Spleen (tissue), 13 donors: ENCODE data around the gene GEMIN2. TPM values are rescaled to one million over a fixed set of nuclear protein-coding genes. Genes with fewer than 3 reads are reported as not detected.
"Not testable (repeated sequence)": the region's sequence is repeated elsewhere in the genome, so short reads cannot be mapped to it uniquely, and the experiment has no call there.

Experiments used
- DNase-seq: peaks from one replicate; pipeline ENCODE4 v3.0.0-alpha.2; 2020
- H3K27ac ChIP-seq, 8 donors: fragments of 200-600 bp; sonication (generic) in 7 of 8; 1 replicate in 4 of 8; 2 replicates in 4 of 8; pipeline versions ENCODE4 v1.5.0 to v1.8.0; 2016 to 2021; ENCODE audit warnings: inconsistent platforms in 4 of 8, mild to moderate bottlenecking in 4 of 8, moderate library complexity in 1 of 8
- H3K27me3 ChIP-seq, 7 donors: fragments of 200-600 bp; sonication (generic) in 6 of 7; replicated peaks in 1 of 7; 1 replicate in 4 of 7; 2 replicates in 3 of 7; pipeline versions ENCODE4 v1.5.0 to v1.8.0; 2016 to 2021; ENCODE audit warnings: inconsistent platforms in 3 of 7, mild to moderate bottlenecking in 1 of 7
- H3K36me3 ChIP-seq, 6 donors: fragments of 200-600 bp; sonication (generic) in 5 of 6; 1 replicate in 4 of 6; 2 replicates in 2 of 6; pipeline versions ENCODE4 v1.5.0 to v1.8.0; 2016 to 2021; ENCODE audit warnings: inconsistent platforms in 2 of 6
- H3K4me1 ChIP-seq, 6 donors: fragments of 200-600 bp; sonication (generic) in 5 of 6; 1 replicate in 3 of 6; 2 replicates in 3 of 6; pipeline versions ENCODE4 v1.5.0 to v1.8.0; 2016 to 2021; ENCODE audit warnings: inconsistent platforms in 3 of 6
- H3K4me3 ChIP-seq, 8 donors: fragments of 200-600 bp; sonication (generic) in 7 of 8; 1 replicate in 4 of 8; 2 replicates in 4 of 8; pipeline versions ENCODE4 v1.5.0 to v1.8.0; 2016 to 2021; ENCODE audit warnings: inconsistent platforms in 4 of 8, mild to moderate bottlenecking in 4 of 8, moderate library complexity in 2 of 8
- H3K9me3 ChIP-seq, 8 donors: fragments of 200-600 bp; sonication (generic) in 7 of 8; 1 replicate in 4 of 8; 2 replicates in 4 of 8; pipeline versions ENCODE4 v1.5.0 to v1.8.0; 2016 to 2021; ENCODE audit warnings: inconsistent platforms in 4 of 8
- POLR2A ChIP-seq, 3 donors: fragments of 450-650 bp; IDR thresholded peaks; one replicate each; pipeline ENCODE4 v1.5.1; 2017; ENCODE audit warnings: antibody characterized with exemption in 3 of 3, mild to moderate bottlenecking in 1 of 3
- POLR2AphosphoS5 ChIP-seq, 3 donors: sonication (generic); formaldehyde crosslinking; IDR thresholded peaks; one replicate each; pipeline ENCODE4 v1.5.1; 2017; ENCODE audit warnings: antibody characterized with exemption in 3 of 3
- WGBS, 5 donors: extraction: QIAGEN DNeasy Blood & Tissue Kit in 3 of 5; methylation state at CpG; one replicate each; pipeline versions ENCODE4 v1.1.5 to v1.1.7; 2013 to 2018; 5-methylcytosine and 5-hydroxymethylcytosine counted together
- intact Hi-C: fragments of 100-400 bp; cut with DNase I; formaldehyde crosslinking; loops from one replicate; pipeline ENCODE4 v1.15.0; 2023; ENCODE audit warnings: low total_unique reads
- long read RNA-seq, 2 donors: transcript quantifications; one replicate each; lab custom pipeline, GENCODE V29; 2026
- polyA plus RNA-seq, 3 donors: library from polyadenylated mRNA; stranded (reverse); fragments of 200-250 nt; gene quantifications; one replicate each; pipeline ENCODE4 v1.2.1, GENCODE V29; 2013
- total RNA-seq, 7 donors: library from RNA; depleted of rRNA in 3 of 7; stranded (reverse); fragments of >200 nt in 3 of 7; fragmentation: NEBNext Ultra II Directional in 4 of 7; extraction: Animal tissue kit (Norgen Biotek cat#: 25700) in 4 of 7; gene quantifications; one replicate each; pipeline versions ENCODE4 v1.1.0 to v1.2.1, GENCODE V29; 2016 to 2021
- TF ChIP-seq, protein P1 (sequence below), 11 experiments: fragments of 200-600 bp in 7 of 11; fragments of 450-650 bp in 4 of 11; sonication (generic) in 4 of 11; IDR thresholded peaks in 8 of 11; conservative IDR thresholded peaks in 3 of 11; 1 replicate in 7 of 11; 2 replicates in 4 of 11; pipeline versions ENCODE4 v1.4.0 to v1.8.0; 2016 to 2021; ENCODE audit warnings: antibody characterized with exemption in 11 of 11, inconsistent platforms in 4 of 11, mild to moderate bottlenecking in 1 of 11
- donor health status: healthy with polysubstance abuse.
- donor health status: DM: no; HTN: no; CAD: no; lungs with moderate emphysema.
- donor health status: DM: no; HTN: no; CAD: no.
- donor health status: Bipolar disorder and iron deficiency.
- donor health status: healthy.
- donor health status: DM: no; HTN: no; CAD: no.
- donor health status: DM: yes; HTN: yes; CAD: no.

GEMIN2 gene, protein sequence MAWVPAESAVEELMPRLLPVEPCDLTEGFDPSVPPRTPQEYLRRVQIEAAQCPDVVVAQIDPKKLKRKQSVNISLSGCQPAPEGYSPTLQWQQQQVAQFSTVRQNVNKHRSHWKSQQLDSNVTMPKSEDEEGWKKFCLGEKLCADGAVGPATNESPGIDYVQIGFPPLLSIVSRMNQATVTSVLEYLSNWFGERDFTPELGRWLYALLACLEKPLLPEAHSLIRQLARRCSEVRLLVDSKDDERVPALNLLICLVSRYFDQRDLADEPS
- total RNA-seq (10 to 100 TPM in 6 of 7 donors, 1 to 10 TPM in 1; 8.4 to 20.8 (median 14.0) TPM), polyA plus RNA-seq (10 to 100 TPM; 10.8 to 14.4 (median 12.5) TPM)
- long read RNA-seq, donor 1, partial matches to known transcripts = 0 of 5 reads
- long read RNA-seq, donor 1, other reads (novel, unspliced or antisense) = 0 of 5 reads
- long read RNA-seq, donor 2, partial matches to known transcripts = 0 of 6 reads
- long read RNA-seq, donor 2, other reads (novel, unspliced or antisense) = 0 of 6 reads

DNA sequence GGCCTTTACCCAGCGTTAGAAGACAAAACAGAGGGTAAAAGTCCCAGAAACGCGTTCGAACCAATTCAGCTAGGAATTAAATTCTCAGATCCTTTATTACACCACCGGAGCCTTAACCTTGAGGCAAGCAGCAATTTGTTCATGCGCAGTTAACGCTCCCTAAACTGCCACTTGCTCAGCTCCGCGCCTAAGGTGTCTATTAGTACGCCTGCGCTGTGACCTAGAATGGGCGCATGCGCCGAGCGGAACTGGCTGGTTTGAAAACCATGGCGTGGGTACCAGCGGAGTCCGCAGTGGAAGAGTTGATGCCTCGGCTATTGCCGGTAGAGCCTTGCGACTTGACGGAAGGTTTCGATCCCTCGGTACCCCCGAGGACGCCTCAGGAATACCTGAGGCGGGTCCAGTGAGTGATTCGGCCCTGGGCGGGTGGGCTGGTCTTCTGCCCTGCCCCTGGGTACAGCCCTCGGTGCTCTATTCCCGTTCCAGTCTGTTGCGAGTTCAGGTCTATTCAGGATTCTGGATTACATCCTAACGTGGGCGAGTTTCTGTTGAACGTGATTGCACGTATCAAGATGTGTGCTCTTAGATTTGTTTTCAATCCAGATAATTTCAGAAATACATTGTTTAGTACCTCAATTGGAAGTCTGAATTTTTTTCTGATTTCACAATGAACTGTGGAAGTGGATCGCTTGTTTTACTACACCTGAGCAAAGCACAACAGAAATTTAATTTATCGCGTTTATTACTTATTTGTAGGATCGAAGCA, at the start of gene GEMIN2:
Gene GEMIN2, plus strand, starts transcription at position 251 of the 766 bp plus-strand sequence. Its CDS starts 16 bp downstream, at position 267.
- DNase-seq = peak; percentile 97
- no peak for TF ChIP-seq POLR2A (IDR thresholded peaks at IDR 0.05)
- TF ChIP-seq, protein P1, sequence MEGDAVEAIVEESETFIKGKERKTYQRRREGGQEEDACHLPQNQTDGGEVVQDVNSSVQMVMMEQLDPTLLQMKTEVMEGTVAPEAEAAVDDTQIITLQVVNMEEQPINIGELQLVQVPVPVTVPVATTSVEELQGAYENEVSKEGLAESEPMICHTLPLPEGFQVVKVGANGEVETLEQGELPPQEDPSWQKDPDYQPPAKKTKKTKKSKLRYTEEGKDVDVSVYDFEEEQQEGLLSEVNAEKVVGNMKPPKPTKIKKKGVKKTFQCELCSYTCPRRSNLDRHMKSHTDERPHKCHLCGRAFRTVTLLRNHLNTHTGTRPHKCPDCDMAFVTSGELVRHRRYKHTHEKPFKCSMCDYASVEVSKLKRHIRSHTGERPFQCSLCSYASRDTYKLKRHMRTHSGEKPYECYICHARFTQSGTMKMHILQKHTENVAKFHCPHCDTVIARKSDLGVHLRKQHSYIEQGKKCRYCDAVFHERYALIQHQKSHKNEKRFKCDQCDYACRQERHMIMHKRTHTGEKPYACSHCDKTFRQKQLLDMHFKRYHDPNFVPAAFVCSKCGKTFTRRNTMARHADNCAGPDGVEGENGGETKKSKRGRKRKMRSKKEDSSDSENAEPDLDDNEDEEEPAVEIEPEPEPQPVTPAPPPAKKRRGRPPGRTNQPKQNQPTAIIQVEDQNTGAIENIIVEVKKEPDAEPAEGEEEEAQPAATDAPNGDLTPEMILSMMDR (IDR thresholded peaks at IDR 0.05 in 8 of 11, conservative IDR thresholded peaks at IDR 0.05 in 3 of 11) = no peak
- peak; percentile 83 to 89 (median 85) for TF ChIP-seq POLR2AphosphoS5 (IDR thresholded peaks at IDR 0.05)
- H3K9me3 ChIP-seq = no peaks in the 10 kb centered on the region
- peaks cover 0 to 27% (median 10%) of the 10 kb centered on the region in 6 donors for H3K36me3 ChIP-seq
- 0 to 1% (median 1%) methylated on average over 34 to 40 of the region's 40 CpGs for WGBS, 5 donors
- H3K4me1 ChIP-seq = peaks cover 6 to 30% (median 22%) of the 10 kb centered on the region in 6 donors
- peak within 1 kb of the TSS; percentile 24 to 90 (median 84) for H3K27ac ChIP-seq
- H3K27me3 ChIP-seq = no peaks in the 10 kb centered on the region
- peak within 1 kb of the TSS; percentile 55 to 82 (median 65) for H3K4me3 ChIP-seq
- intact Hi-C loops = no loop called here

DNA sequence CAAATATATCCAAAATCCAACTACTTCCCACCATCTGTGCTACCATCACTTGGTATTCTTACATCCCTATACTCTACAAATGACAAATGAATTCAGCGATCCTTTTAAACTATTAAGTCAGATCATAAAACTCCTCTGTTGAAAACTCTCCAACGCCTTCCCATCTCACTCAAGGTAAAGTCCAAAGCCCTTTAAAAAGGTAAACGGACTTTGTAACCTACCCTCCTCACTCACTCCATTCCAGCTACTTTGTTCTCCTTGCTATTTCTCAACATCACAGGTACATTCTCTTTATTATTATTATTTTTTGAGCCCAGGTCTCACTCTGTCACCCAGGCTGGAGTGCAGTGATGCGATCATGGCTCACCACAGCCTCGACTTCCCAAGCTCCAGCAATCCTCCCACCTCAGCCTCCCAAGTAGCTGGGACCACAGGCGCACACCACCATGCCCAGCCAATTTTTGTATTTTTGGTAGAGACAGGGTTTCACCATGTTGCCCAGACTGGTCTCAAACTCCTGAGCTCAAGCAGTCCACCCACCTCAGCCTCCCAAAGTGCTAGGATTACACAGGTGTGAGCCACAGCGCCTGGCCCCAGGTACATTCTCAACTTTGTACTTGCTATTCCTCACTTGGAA, 44.8 kb upstream of the GEMIN2 start:
- H3K4me3 ChIP-seq, DNase-seq, H3K27ac ChIP-seq, H3K27me3 ChIP-seq, H3K4me1 ChIP-seq, H3K9me3 ChIP-seq, intact Hi-C loops: not testable (repeated sequence)
- 95 to 99% (median 98%) methylated on average over 7 of the region's 7 CpGs for WGBS, 5 donors
- peaks cover 0 to 98% (median 56%) of the 10 kb centered on the region in 6 donors for H3K36me3 ChIP-seq

DNA sequence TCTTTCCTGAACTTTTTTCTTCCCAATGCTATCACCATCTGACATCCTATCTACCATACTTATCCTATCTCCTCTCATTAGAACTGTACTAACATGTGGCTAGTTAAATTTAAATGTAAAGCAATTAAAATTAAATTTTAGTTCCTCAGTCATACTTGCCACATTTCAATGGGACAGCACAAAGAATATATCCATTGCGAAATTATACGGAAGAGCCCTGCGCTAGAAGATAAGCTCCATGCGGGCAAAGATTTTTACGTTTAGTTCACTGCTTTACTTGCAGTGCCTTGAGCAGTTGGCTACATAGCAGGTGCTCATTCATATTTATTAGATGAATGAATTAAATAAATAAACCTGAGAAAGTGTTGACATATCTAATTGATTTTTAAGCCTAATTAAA, 44.2 kb upstream of the GEMIN2 start:
- peaks cover 0 to 98% (median 56%) of the 10 kb centered on the region in 6 donors for H3K36me3 ChIP-seq
- intact Hi-C loops = no loop called here

DNA sequence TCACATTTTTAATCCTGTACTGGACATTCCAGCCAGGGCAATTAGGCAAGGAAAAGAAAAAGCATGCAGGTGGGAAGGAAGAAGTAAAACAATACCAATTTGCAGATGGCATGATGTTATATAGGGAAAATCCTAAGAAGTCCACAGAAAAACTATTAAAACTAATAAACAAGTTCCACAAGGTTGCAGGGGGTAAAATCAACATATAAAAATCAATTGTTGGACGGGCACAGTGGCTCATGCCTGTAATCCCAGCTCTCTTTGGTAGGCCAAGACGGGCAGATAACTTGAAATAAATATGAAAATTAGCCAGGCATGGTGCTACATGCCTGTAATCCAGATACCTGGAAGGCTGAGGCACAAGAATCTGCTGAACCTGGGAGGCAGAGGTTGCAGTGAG, 43.0 kb upstream of the GEMIN2 start:
- Histone ChIP-seq H3K9me3 (no peaks in the 10 kb centered on the region), H3K4me3 (no peak overlapping the region), H3K27ac (no peak overlapping the region), H3K36me3 (peaks cover 0 to 98% (median 61%) of the 10 kb centered on the region in 6 donors), H3K27me3 (no peaks in the 10 kb centered on the region), H3K4me1 (no peaks in the 10 kb centered on the region)
- WGBS, 5 donors = 92 to 98% (median 97%) methylated on average over 2 of the region's 2 CpGs
- DNase-seq = no peak
- no peak for TF ChIP-seq POLR2AphosphoS5 (IDR thresholded peaks at IDR 0.05)
- TF ChIP-seq, protein P1 (IDR thresholded peaks at IDR 0.05 in 8 of 11, conservative IDR thresholded peaks at IDR 0.05 in 3 of 11) = no peak
- intact Hi-C loops = no loop called here

More for the DNA sequence above, 44.2 kb upstream of the GEMIN2 start:
- no peaks in the 10 kb centered on the region for H3K27me3 ChIP-seq
- no peaks in the 10 kb centered on the region for H3K9me3 ChIP-seq
- H3K4me1 ChIP-seq = no peaks in the 10 kb centered on the region
- H3K27ac ChIP-seq = no peak overlapping the region
- no peak for DNase-seq
- H3K4me3 ChIP-seq = no peak overlapping the region
- TF ChIP-seq, protein P1 (IDR thresholded peaks at IDR 0.05 in 8 of 11, conservative IDR thresholded peaks at IDR 0.05 in 3 of 11) = no peak
- TF ChIP-seq POLR2AphosphoS5 (IDR thresholded peaks at IDR 0.05) = no peak
- no peak for TF ChIP-seq POLR2A (IDR thresholded peaks at IDR 0.05)
- 96 to 100% (median 97%) methylated on average over 5 of the region's 5 CpGs for WGBS, 5 donors
